ENCODE data around the gene PLD2.

The PLD2 gene

DNA sequence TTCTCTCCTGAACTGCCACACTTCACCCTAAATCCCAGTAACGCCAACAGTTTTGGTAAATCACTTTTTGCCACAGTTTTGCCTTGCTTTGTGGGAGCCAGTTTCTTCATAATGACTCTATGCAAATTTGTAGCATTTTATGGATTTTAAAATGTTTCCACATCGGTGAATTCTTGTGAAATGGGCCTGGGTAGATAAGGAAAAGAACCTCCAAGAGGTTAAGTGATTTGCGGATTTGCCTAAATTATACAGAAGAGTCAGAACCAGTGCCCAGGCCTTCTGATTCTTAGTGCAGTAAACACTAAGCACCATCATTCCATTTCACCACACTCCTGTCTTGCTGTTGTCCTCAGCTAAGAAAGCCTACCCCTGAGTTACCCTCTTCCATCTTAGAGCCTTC is 44.1 kb downstream of the PLD2 start:
- H3K27ac Mint-ChIP-seq, result peak overlapping the region in 2 of 3 experiments; percentile 3 to 11

GRCh38 chr17:4852567-4853207 is 45.7 kb downstream of the PLD2 start:
- no peak overlapping the region for H3K4me3 Mint-ChIP-seq
- no peaks in the 10 kb centered on the region for H3K27me3 Mint-ChIP-seq (ENCODE audit: low read depth)
- peaks cover 35% of the 10 kb centered on the region for H3K4me1 Mint-ChIP-seq
- TF ChIP-seq CTCF (IDR thresholded peaks at IDR 0.05; ENCODE audit: unreplicated experiment in 3 of 3), result no peak
- H3K9me3 Mint-ChIP-seq, result no peaks in the 10 kb centered on the region
- peak overlapping the region; percentile 53 to 81 (median 80) for H3K27ac Mint-ChIP-seq
- H3K36me3 Mint-ChIP-seq (ENCODE audit: low read depth), result peaks cover 5% of the 10 kb centered on the region

More for the DNA sequence above, 44.1 kb downstream of the PLD2 start:
- peaks cover 28% of the 10 kb centered on the region for H3K4me1 Mint-ChIP-seq
- H3K4me3 Mint-ChIP-seq, result no peak overlapping the region
- H3K9me3 Mint-ChIP-seq, result no peaks in the 10 kb centered on the region
- H3K27me3 Mint-ChIP-seq (ENCODE audit: low read depth), result no peaks in the 10 kb centered on the region
- peaks cover 5% of the 10 kb centered on the region for H3K36me3 Mint-ChIP-seq (ENCODE audit: low read depth)
- TF ChIP-seq CTCF (IDR thresholded peaks at IDR 0.05; ENCODE audit: unreplicated experiment in 3 of 3), result no peak

DNA sequence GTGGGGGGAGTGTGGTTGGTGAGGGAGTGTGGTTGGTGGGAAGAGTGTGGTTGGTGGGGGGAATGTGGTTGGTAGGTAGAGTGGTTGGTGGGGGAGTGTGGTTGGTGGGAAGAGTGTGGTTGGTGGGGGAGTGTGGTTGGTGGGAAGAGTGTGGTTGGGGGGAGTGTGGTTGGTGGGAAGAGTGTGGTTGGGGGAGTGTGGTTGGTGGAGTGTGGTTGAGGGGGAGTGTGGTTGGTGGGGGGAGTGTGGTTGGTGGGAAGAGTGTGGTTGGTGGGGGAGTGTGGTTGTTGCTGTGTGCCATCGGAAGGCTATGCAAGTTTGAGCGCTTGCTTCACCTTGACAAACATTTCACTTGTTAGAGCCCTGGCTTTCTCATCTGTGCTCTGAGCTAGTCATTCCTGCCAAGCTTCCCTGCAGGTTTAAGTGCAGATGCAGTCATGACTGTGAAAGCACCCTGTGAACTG is 46.3 kb downstream of the PLD2 start:
- Mint-ChIP-seq H3K36me3 (ENCODE audit: low read depth) (peaks cover 5% of the 10 kb centered on the region), H3K27me3 (ENCODE audit: low read depth) (no peaks in the 10 kb centered on the region), H3K9me3 (no peaks in the 10 kb centered on the region), H3K4me3 (no peak overlapping the region), H3K27ac (no peak overlapping the region), H3K4me1 (peaks cover 35% of the 10 kb centered on the region)
- TF ChIP-seq CTCF (IDR thresholded peaks at IDR 0.05; ENCODE audit: unreplicated experiment in 3 of 3), result no peak

- H3K27me3 Mint-ChIP-seq (ENCODE audit: low read depth), result no peaks in the 10 kb centered on the region
- H3K9me3 Mint-ChIP-seq, result no peaks in the 10 kb centered on the region
- H3K36me3 Mint-ChIP-seq (ENCODE audit: low read depth), result peaks cover 5% of the 10 kb centered on the region
- TF ChIP-seq CTCF (IDR thresholded peaks at IDR 0.05; ENCODE audit: unreplicated experiment in 3 of 3), result no peak
- H3K27ac Mint-ChIP-seq, result peak overlapping the region; percentile 81 to 90 (median 88)
- H3K4me3 Mint-ChIP-seq, result no peak overlapping the region
- H3K4me1 Mint-ChIP-seq, result peaks cover 44% of the 10 kb centered on the region
Observed at GRCh38 chr17:4854111-4854681, 47.2 kb downstream of the PLD2 start.

DNA sequence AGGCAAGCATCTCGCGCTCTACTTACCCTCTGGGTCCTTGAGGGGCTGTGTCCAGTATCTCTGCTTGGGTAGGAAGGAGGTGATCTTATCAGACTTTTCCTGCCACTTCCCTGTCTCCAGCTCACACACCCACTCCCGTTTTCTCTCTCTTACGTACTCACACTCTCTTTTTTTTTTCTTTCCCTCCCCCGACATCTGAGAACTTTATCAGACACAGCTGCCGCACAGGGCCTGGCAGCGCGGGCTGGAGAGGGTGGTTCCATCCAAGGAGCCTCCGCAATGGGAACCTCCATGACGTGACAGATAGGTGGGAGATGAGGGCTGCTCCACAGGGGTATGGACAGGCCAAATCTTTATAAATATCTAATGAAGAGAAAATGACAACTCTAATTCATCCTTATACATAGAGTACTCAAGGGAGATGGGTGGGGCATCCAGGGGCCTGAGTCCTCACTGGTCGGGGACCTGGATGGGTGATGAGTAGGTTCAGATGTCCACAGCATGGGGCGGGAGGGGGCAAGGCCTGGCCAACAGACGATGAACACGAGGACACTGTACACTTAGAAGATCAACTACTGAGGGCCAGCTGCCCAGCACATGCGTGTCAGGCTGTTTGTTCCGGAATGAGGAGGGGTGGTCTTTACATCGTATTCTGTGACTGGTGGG is 49.5 kb downstream of the PLD2 start:
- Mint-ChIP-seq H3K4me3 (no peak overlapping the region), H3K27me3 (ENCODE audit: low read depth) (no peaks in the 10 kb centered on the region), H3K4me1 (peaks cover 53% of the 10 kb centered on the region), H3K9me3 (no peaks in the 10 kb centered on the region), H3K27ac (peak overlapping the region in 2 of 3 experiments; percentile 23 to 47), H3K36me3 (ENCODE audit: low read depth) (peaks cover 8% of the 10 kb centered on the region)
- no peak for TF ChIP-seq CTCF (IDR thresholded peaks at IDR 0.05; ENCODE audit: unreplicated experiment in 3 of 3)

Measured in nephron (organoid).